Measurements from ENCODE around the gene SAMD9L. TPM values are rescaled to one million over a fixed set of nuclear protein-coding genes. Genes with fewer than 3 reads are reported as not detected.
A peak's percentile ranks its signal among the peaks of the same experiment; 100 is the strongest.

Gene SAMD9L
- 75.2 TPM for total RNA-seq (2013)
- polyA plus RNA-seq (10 to 100 TPM; 12.5 to 31.8 (median 18.6) TPM), polyA minus RNA-seq (11.1 and 21.9 TPM in 2 replicates), total RNA-seq (13.3 to 216 (median 42.0) reads per million in 11 experiments)

DNA sequence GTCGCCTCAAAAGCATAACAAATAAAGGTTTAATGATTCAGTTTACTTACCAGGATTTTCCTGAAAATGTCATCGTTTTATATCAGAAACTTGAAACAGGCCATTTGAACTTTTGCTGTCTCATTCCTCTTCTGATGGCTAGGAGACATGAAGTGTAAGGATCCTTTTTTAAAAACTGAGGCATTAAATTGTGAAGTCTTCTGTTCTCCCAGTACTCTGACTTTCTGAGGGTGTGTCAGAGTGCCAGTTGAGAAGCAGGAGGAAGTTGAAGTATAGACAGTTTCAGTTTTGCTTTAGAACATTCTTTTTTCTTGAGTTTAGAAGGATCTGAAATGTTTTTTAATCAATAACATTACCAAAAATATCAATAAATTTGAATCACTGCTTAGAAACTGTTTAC lies at the start of gene SAMD9L:
Gene SAMD9L, minus strand, starts transcription at position 242 of the 400 bp plus-strand sequence. CDS start 12,414 bp downstream, outside the sequence.
- peaks cover 15 to 18% of the 10 kb centered on the region in 2 donors for H3K36me3 ChIP-seq (replicated peaks in 1 of 2; ENCODE audit: control insufficient read depth in 1 of 2, insufficient read depth in 2 of 2, low read length in 2 of 2)
- H3K4me1 ChIP-seq (ENCODE audit: control insufficient read depth in 1 of 2, insufficient read depth in 2 of 2, low read length in 2 of 2) = peaks cover 54 to 71% of the 10 kb centered on the region in 2 donors
- H3K9me3 ChIP-seq (replicated peaks in 1 of 2; ENCODE audit: control insufficient read depth in 1 of 2, insufficient read depth in 1 of 2, low read length in 2 of 2) = no peaks in the 10 kb centered on the region
- peak within 1 kb of the TSS; percentile 52 for H2AFZ ChIP-seq (ENCODE audit: insufficient read depth, low read depth, low read length, poor library complexity, severe bottlenecking)
- H3K4me2 ChIP-seq (replicated peaks; ENCODE audit: extremely low read depth, low read length, poor library complexity, severe bottlenecking) = peak within 1 kb of the TSS; percentile 91
- Mint-ChIP-seq H3K36me3 (peaks cover 5 to 10% of the 10 kb centered on the region in 2 donors), H3K4me3 (peak within 1 kb of the TSS; percentile 80 to 91), H3K27me3 (ENCODE audit: low read depth in 3 of 3) (peaks cover 0 to 2% (median 0%) of the 10 kb centered on the region in 3 donors), H3K9me3 (peaks cover 0 to 3% (median 0%) of the 10 kb centered on the region in 7 donors), H3K4me1 (peaks cover 58% of the 10 kb centered on the region), H3K27ac (peak within 1 kb of the TSS; percentile 84 to 94 (median 91))
- peak; percentile 26 to 56 (median 56) for DNase-seq
- TF ChIP-seq CTCF (IDR thresholded peaks at IDR 0.05) = no peak
- H3K4me3 ChIP-seq (replicated peaks in 1 of 3; ENCODE audit: low read depth in 2 of 3, low read length in 3 of 3) = peak within 1 kb of the TSS; percentile 47 to 97 (median 84)
- WGBS (ENCODE audit: insufficient coverage) = no CpG with 5 or more reads among the region's 2 CpGs
- H3K79me2 ChIP-seq (ENCODE audit: insufficient read depth, low read length) = peaks cover 27% of the 10 kb centered on the region
- H4K20me1 ChIP-seq (ENCODE audit: insufficient read depth, low read length) = no peaks in the 10 kb centered on the region
- intact Hi-C loops (cut with micrococcal nuclease) = no loop called here
- H3K27ac ChIP-seq (ENCODE audit: low read depth in 1 of 2, low read length in 2 of 2) = peak within 1 kb of the TSS in 1 of 2 donors; percentile 85
- H3K27me3 ChIP-seq (ENCODE audit: control insufficient read depth in 2 of 2, insufficient read depth in 2 of 2, low read length in 2 of 2) = no peaks in the 10 kb centered on the region
- H3K9ac ChIP-seq (ENCODE audit: insufficient read depth, low read length, poor library complexity, severe bottlenecking) = peak within 1 kb of the TSS; percentile 42

DNA sequence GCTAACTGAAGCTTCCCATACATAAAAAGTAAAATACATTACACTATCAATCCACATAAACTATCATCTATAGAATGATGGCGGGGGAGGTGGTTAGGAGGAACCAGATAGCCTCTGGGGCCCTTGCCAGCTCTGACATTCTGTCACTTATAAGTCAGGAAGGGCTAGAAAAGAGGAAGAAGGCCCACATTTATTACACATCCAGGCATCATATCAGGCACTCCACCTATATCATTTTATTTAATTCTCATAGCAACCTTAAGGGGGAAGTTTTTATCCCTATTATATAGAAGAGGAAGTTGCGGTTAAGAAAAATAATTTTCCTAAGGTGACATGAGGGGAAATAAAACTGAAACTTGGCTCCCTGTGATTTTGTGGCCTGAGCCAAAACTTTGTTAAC lies 48.2 kb upstream of the SAMD9L start:
- no peaks in the 10 kb centered on the region for H3K79me2 ChIP-seq (ENCODE audit: insufficient read depth, low read length)
- H3K27me3 Mint-ChIP-seq (ENCODE audit: low read depth in 3 of 3) = peaks cover 0 to 4% (median 2%) of the 10 kb centered on the region in 3 donors
- H3K4me1 Mint-ChIP-seq = peaks cover 9% of the 10 kb centered on the region
- H4K20me1 ChIP-seq (ENCODE audit: insufficient read depth, low read length) = no peaks in the 10 kb centered on the region
- no peak for TF ChIP-seq CTCF (IDR thresholded peaks at IDR 0.05)
- peak overlapping the region in 2 of 7 donors; percentile 2 to 30 for H3K27ac Mint-ChIP-seq
- WGBS (ENCODE audit: insufficient coverage) = no CpG with 5 or more reads among the region's 2 CpGs
- no peak overlapping the region for H2AFZ ChIP-seq (ENCODE audit: insufficient read depth, low read depth, low read length, poor library complexity, severe bottlenecking)
- H3K4me3 Mint-ChIP-seq = no peak overlapping the region
- H3K4me3 ChIP-seq (replicated peaks in 1 of 3; ENCODE audit: low read depth in 2 of 3, low read length in 3 of 3) = no peak overlapping the region
- H3K36me3 ChIP-seq (replicated peaks in 1 of 2; ENCODE audit: control insufficient read depth in 1 of 2, insufficient read depth in 2 of 2, low read length in 2 of 2) = no peaks in the 10 kb centered on the region
- no peaks in the 10 kb centered on the region for H3K36me3 Mint-ChIP-seq
- no peaks in the 10 kb centered on the region for H3K9me3 ChIP-seq (replicated peaks in 1 of 2; ENCODE audit: control insufficient read depth in 1 of 2, insufficient read depth in 1 of 2, low read length in 2 of 2)
- H3K9ac ChIP-seq (ENCODE audit: insufficient read depth, low read length, poor library complexity, severe bottlenecking) = no peak overlapping the region
- no peaks in the 10 kb centered on the region for H3K27me3 ChIP-seq (ENCODE audit: control insufficient read depth in 2 of 2, insufficient read depth in 2 of 2, low read length in 2 of 2)
- DNase-seq = peak; percentile 23 to 41 (median 33)
- H3K4me2 ChIP-seq (replicated peaks; ENCODE audit: extremely low read depth, low read length, poor library complexity, severe bottlenecking) = no peak overlapping the region
- intact Hi-C loops (cut with micrococcal nuclease) = no loop called here
- peaks cover 0 to 2% (median 0%) of the 10 kb centered on the region in 7 donors for H3K9me3 Mint-ChIP-seq
- H3K27ac ChIP-seq (ENCODE audit: low read depth in 1 of 2, low read length in 2 of 2) = peak overlapping the region in 1 of 2 donors; percentile 26
- peaks cover 10% of the 10 kb centered on the region in 2 donors for H3K4me1 ChIP-seq (ENCODE audit: control insufficient read depth in 1 of 2, insufficient read depth in 2 of 2, low read length in 2 of 2)
